Ascending aorta (tissue), 2 donors: ENCODE measurements around the gene GORASP1. TPM values are rescaled to one million over a fixed set of nuclear protein-coding genes. Genes with fewer than 3 reads are reported as not detected.

ENCODE experiments used
- DNase-seq, 2 donors: peaks; one replicate each; pipeline ENCODE4 v3.0.0-alpha.2; 2019; ENCODE audit warnings: low spot score in 2 of 2
- H3K27ac ChIP-seq, 2 donors: fragments of 200-600 bp; sonication (generic); one replicate each; pipeline ENCODE4 v1.5.1; 2016 to 2017; ENCODE audit warnings: mild to moderate bottlenecking in 1 of 2
- H3K27me3 ChIP-seq: fragments of 200-600 bp; sonication (generic); one replicate; pipeline ENCODE4 v1.5.1; 2017
- H3K36me3 ChIP-seq, 2 donors: fragments of 200-600 bp; sonication (generic); one replicate each; pipeline ENCODE4 v1.5.1; 2016
- H3K4me1 ChIP-seq, 2 donors: fragments of 200-600 bp; sonication (generic); one replicate each; pipeline ENCODE4 v1.5.1; 2016 to 2017; ENCODE audit warnings: mild to moderate bottlenecking in 1 of 2
- H3K4me3 ChIP-seq, 2 donors: fragments of 200-600 bp; sonication (generic); one replicate each; pipeline ENCODE4 v1.5.1; 2016 to 2017; ENCODE audit warnings: mild to moderate bottlenecking in 1 of 2
- H3K9me3 ChIP-seq, 2 donors: fragments of 200-600 bp; sonication (generic); one replicate each; pipeline ENCODE4 v1.5.1; 2016
- intact Hi-C: fragments of 100-400 bp; cut with DNase I; formaldehyde crosslinking; loops from one replicate; pipeline ENCODE4 v1.15.1; 2023
- total RNA-seq: library from RNA; depleted of rRNA; stranded (reverse); fragments of >200 nt; gene quantifications from one replicate; pipeline ENCODE4 v1.1.0, GENCODE V29; 2016
- TF ChIP-seq, protein P1 (sequence below), 3 experiments: fragments of 200-600 bp in 2 of 3; fragments of 450-650 bp in 1 of 3; sonication (generic) in 2 of 3; IDR thresholded peaks; one replicate each; pipeline ENCODE4 v1.5.1; 2016 to 2019; ENCODE audit warnings: antibody characterized with exemption in 3 of 3, mild to moderate bottlenecking in 1 of 3, moderate library complexity in 1 of 3

The GORASP1 gene
- total RNA-seq = 186 TPM

DNA sequence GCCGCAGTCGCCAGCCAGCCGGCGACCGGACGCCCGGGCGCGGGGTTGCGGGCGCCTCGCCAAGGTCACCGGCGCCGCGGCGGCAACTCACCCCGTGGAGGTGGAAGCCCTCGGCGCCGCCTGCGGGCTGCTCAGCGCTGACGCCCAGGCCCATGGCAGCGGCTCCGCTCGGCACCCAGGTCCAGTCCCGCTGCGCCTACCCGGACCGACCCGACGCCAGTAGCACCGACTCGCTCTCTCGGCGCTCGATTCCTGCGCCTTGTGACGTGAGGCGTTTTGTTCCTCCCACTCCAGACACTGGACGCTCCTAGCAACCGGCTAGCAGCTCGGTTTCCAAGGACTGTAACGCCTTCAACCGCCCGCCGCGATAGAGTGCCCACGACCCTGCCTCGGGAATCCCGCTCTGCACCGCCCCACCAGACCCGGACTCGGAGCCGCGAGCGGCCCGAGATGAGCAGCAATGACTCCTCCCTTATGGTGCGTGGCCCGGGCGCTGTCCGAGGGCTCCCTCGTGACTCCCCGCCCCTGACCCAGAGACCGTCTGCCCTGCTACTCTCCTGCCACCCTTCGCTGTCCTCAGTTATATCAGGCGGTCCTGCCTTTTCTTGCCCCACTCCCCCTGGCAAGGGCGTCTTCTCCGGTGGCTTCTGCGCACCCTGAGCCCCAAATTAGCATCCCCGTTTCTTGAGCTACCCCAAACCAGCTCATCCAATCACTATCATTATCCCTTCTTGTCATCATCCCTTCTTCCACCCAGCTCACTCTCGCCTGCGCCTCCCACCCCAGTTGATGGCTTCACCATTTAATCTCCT is at the start of gene GORASP1, which contains the start of gene TTC21A:
GORASP1 (minus strand) TSS at position 240 of the 812 bp plus-strand sequence; CDS start at position 154, 86 bp downstream.
TTC21A (plus strand) TSS at position 293 of the 812 bp plus-strand sequence; CDS start at position 451, 158 bp downstream.
- DNase-seq = peak; percentile 65 to 95
- peak within 1 kb of the TSS; percentile 97 to 99 for H3K27ac ChIP-seq
- no peaks in the 10 kb centered on the region for H3K9me3 ChIP-seq
- intact Hi-C loops = loop anchor here (1.0 to 10.0 kb wide), 4 partner anchors 34 to 277 kb away; partner anchors contain the start of gene SLC25A38
- no peaks in the 10 kb centered on the region for H3K36me3 ChIP-seq
- TF ChIP-seq, protein P1, sequence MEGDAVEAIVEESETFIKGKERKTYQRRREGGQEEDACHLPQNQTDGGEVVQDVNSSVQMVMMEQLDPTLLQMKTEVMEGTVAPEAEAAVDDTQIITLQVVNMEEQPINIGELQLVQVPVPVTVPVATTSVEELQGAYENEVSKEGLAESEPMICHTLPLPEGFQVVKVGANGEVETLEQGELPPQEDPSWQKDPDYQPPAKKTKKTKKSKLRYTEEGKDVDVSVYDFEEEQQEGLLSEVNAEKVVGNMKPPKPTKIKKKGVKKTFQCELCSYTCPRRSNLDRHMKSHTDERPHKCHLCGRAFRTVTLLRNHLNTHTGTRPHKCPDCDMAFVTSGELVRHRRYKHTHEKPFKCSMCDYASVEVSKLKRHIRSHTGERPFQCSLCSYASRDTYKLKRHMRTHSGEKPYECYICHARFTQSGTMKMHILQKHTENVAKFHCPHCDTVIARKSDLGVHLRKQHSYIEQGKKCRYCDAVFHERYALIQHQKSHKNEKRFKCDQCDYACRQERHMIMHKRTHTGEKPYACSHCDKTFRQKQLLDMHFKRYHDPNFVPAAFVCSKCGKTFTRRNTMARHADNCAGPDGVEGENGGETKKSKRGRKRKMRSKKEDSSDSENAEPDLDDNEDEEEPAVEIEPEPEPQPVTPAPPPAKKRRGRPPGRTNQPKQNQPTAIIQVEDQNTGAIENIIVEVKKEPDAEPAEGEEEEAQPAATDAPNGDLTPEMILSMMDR (IDR thresholded peaks at IDR 0.05) = no peak
- H3K27me3 ChIP-seq = no peaks in the 10 kb centered on the region
- peak within 1 kb of the TSS; percentile 94 to 96 for H3K4me3 ChIP-seq
- peaks cover 0 to 21% of the 10 kb centered on the region in 2 donors for H3K4me1 ChIP-seq

DNA sequence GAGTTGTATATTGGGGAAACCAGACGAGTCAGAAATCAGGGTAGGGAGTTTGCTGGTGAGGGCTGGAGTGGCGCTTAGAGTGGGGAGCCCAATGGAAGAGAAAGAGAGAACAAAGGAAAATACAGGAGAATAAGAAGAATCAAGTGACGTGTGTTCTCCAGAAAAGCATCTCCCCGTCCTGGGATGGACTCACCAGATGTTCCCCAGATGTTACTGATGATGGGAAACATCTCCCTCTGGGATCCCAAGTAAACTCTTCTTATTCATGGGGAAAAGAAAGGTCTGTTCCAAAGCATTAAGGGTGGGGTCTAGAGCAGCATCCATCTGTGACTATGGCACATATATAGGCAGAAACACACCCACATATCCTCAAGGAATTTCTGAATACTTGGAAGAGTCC is 49.0 kb upstream of the GORASP1 start:
- no peaks in the 10 kb centered on the region for H3K36me3 ChIP-seq
- H3K27ac ChIP-seq = no peak overlapping the region
- DNase-seq = no peak
- peaks cover 0 to 2% of the 10 kb centered on the region in 2 donors for H3K4me1 ChIP-seq
- TF ChIP-seq, protein P1 (IDR thresholded peaks at IDR 0.05) = no peak
- intact Hi-C loops = no loop called here
- no peak overlapping the region for H3K4me3 ChIP-seq
- no peaks in the 10 kb centered on the region for H3K27me3 ChIP-seq
- no peaks in the 10 kb centered on the region for H3K9me3 ChIP-seq

DNA sequence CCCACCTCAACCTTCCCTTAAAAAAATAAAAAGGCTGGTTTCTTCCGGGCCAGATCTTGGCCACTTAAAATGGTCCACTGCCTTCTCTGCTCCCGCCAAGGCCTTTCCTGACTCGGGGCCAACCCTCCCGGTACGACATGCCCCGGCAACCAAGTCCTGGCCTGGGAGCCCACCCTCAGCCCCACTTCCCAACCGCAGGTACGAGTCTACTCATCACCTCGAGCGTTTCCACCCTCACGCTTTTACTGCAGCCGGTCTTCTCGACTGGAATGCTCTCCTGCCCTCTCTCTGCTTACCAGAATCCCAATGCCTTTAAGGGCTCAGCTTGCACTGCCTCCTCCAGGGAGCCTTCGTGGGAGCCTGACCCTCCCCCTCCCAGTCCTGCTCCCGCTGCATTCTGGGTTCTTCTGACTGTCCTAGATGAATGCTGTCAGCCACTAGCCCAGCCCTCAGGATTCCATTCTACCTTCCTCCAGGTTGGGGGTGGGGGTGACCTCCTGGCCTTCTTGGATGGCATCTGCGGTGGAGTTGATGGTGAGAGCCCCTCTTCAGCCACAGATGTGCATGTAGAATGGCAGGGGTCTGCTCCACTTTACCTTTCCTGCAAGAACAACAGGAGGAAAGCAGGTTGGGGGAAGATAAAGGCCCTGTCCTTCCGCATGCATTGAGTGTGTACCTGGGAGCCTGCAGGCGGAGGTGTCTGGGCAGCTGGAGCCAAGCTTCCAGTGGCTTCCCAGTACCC is 47.0 kb upstream of the GORASP1 start:
- Histone ChIP-seq H3K4me1 (peaks cover 12% of the 10 kb centered on the region in 2 donors), H3K4me3 (peak overlapping the region in 1 of 2 donors; percentile 91), H3K9me3 (no peaks in the 10 kb centered on the region), H3K27me3 (no peaks in the 10 kb centered on the region), H3K36me3 (no peaks in the 10 kb centered on the region), H3K27ac (peak overlapping the region; percentile 89 to 99)
- no peak for DNase-seq
- TF ChIP-seq, protein P1 (IDR thresholded peaks at IDR 0.05) = no peak
- intact Hi-C loops = no loop called here

DNA sequence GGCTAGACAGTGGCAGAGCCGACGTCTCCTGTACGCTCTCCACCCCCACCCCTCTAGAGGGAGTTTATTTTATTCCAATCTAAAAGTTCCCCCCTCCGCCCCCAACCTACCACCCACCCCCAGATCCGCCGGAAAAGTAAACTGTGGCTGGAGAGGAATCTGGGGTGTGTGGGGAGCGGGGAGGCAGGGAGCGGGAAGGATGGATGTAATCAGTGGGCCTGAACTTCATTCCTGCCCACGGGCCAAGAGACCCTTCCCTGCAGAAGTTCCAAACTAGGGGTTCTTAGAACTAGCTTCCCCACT is 46.5 kb upstream of the GORASP1 start:
- Histone ChIP-seq H3K4me3 (peak overlapping the region; percentile 82 to 91), H3K27me3 (no peaks in the 10 kb centered on the region), H3K4me1 (peaks cover 15 to 17% of the 10 kb centered on the region in 2 donors), H3K9me3 (no peaks in the 10 kb centered on the region), H3K27ac (peak overlapping the region; percentile 89 to 99), H3K36me3 (no peaks in the 10 kb centered on the region)
- TF ChIP-seq, protein P1 (IDR thresholded peaks at IDR 0.05) = no peak
- intact Hi-C loops = no loop called here
- no peak for DNase-seq

DNA sequence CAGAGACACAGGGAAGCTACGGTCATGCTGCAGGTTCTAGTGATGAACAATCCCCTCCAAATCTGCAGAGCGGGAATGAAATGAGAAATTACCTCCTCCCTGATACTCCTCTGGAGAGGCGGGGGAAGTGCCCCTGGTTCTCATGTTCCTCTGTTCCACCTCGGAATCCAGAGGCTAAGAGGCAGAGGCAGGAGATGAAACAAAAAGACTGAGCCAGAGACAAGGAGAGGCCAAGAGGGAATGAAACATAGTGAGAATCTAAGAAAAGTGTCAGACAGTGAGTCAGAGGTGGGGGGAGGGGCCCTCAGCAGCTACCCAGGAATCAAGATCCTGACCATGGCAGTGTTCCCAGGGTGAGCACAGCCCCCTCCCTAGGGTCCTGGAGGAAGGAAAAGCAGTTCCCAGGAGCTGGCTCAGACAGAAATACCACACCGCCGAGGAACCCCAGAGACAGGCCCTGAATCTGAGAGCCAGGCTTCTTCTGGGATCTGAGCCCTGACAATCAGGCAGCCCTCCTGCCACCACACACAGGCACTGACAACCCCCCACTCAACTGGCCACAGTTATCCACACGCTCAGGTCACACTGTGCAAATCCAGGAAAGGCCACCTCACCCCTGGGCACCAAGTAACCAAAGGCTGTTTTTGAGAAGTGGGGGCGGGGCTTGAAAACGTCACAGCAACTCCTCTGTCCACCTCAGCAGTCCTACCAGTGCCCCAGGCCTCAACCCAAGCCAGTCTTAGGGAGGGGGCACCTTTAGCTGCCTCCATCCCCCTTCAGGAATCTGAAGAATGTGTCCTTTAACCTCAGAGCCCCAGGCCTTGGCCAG is 43.6 kb upstream of the GORASP1 start:
- H3K4me3 ChIP-seq = peak overlapping the region; percentile 82 to 91
- TF ChIP-seq, protein P1 (IDR thresholded peaks at IDR 0.05) = no peak
- H3K9me3 ChIP-seq = no peaks in the 10 kb centered on the region
- H3K27ac ChIP-seq = peak overlapping the region; percentile 97 to 99
- H3K27me3 ChIP-seq = no peaks in the 10 kb centered on the region
- intact Hi-C loops = no loop called here
- H3K36me3 ChIP-seq = peaks cover 4 to 5% of the 10 kb centered on the region in 2 donors
- peaks cover 38 to 45% of the 10 kb centered on the region in 2 donors for H3K4me1 ChIP-seq
- DNase-seq = peak; percentile 84 to 98
